Stomach (tissue), 4 donors: ENCODE measurements around the gene ERMARD.

Experiments
- CTCF ChIP-seq, 7 experiments: fragments of 450-650 bp in 4 of 7; fragments of 200-600 bp in 3 of 7; sonication (generic) in 3 of 7; IDR thresholded peaks; one replicate each; pipeline ENCODE4 v1.5.1; 2016 to 2019; ENCODE audit warnings: antibody characterized with exemption in 7 of 7, control low read depth in 2 of 7, mild to moderate bottlenecking in 1 of 7
- POLR2A ChIP-seq, 4 donors: fragments of 450-650 bp; IDR thresholded peaks; one replicate each; pipeline ENCODE4 v1.6.1; 2016; ENCODE audit warnings: antibody characterized with exemption in 4 of 4, control low read depth in 2 of 4, mild to moderate bottlenecking in 1 of 4, moderate library complexity in 1 of 4
- POLR2AphosphoS5 ChIP-seq, 3 donors: sonication (generic); formaldehyde crosslinking; IDR thresholded peaks; one replicate each; pipeline ENCODE4 v1.6.1; 2016; ENCODE audit warnings: antibody characterized with exemption in 3 of 3

- TF ChIP-seq CTCF (IDR thresholded peaks at IDR 0.05) = no peak
- TF ChIP-seq POLR2A (IDR thresholded peaks at IDR 0.05) = no peak
- TF ChIP-seq POLR2AphosphoS5 (IDR thresholded peaks at IDR 0.05) = no peak
These were observed 24.5 kb upstream of the ERMARD start for GRCh38 chr6:169726963-169727362.
